HG03159 (cell line): Measurements from ENCODE around the gene XCL1.
"Not testable (repeated sequence)": the region's sequence is repeated elsewhere in the genome, so short reads cannot be mapped to it uniquely, and the experiment has no call there.

ENCODE experiments used
- ATAC-seq: cut with Tn5 transposase; IDR thresholded peaks from one replicate; pipeline ENCODE4 v1.9.1; 2021; ENCODE audit warnings: mild to moderate bottlenecking, moderate library complexity; ENCODE audit not compliant: unreplicated experiment

XCL1 gene

DNA sequence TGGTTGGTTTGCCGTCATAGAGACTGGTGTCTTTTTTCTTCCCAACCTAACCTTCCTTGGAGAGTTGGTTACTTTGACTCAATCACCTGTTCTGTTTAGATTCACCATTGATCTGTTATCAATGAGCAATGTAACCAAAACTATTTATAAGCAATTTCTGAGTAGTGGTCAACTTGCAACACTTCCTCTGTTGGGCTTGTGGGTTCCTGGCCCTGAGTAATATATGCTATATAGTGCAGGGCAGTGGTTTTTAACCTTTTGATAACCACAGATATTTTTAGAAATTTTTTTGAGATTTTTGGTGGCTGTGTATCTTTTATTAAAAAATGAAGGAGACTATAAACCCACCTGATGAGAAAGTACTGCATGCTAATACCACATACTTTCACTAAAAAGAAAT, 9.4 kb upstream of the XCL1 start:
- no peak for ATAC-seq

DNA sequence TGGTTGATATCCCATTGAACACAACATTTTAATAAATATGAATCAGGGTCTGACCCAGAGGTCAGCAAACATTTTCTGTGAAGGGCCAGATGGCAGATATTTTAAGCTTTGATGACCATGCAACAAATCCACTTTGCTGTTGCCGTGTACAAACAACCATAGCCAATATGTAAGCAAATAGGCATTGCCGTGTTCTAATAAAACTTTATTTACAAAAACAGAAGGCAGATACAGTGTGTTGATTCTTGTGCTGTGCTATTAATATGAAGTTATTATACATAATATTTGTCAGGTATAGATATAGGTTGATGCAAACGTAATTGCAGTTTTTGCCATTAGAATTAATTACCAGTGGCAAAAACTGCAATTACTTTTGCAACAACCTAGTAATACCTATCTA, 8.8 kb upstream of the XCL1 start:
- ATAC-seq, result no peak

DNA sequence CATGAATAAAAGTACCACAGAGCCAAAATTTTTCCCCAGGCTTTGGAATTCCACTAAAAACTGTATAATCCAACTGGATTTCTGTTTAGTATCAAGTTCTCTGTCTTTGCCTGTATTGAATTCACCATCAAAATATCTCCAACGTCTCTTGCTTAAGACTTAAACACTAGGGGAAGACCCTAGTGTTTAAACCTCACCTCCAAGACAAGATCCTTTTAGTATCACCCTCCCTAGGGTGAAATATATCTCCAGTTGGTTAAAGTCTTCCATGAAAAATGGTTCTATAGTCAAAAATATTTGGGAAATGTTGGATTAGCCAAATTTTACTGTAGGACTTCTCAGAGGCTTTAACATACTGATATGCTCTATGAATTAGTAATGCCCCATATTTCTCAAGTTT, 8.1 kb upstream of the XCL1 start:
- ATAC-seq, result no peak

DNA sequence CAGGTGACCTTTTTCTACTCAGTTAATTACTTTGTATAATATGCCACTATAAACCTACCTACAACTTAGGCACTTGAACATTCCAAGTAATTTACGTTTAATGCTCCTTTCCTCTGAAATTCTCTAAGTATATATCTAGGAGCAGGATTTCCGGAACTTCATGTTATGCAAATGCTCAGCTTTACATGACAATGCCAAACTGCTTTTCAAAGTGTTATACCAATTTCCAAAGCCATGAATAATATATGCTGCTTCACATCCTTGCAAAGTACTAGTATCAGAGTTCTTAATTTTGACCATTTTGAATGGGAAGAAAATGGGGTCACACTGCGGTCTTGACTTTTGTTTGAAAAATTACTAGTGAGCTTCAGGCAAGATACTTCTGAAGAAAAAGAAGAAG, 5.8 kb upstream of the XCL1 start:
- no peak for ATAC-seq

DNA sequence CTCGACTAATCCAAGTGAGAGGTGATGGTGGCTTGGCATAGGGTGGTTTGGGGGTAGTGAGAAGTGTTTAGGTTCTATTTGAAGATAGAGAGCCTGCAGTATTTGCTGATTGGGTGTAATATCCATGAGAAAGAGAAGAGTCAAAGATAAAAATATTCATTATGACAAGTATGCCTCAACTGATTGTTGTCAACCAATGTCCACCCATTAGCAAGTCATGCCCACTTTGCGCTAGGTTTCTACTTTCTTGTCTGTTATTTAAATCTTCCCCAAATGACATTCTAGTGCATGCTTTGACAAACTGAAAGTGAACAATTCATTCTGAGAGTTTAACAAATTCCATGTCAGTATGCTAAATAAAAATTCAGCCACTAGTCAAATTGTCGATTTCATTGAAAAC, 3.8 kb upstream of the XCL1 start:
- no peak for ATAC-seq

DNA sequence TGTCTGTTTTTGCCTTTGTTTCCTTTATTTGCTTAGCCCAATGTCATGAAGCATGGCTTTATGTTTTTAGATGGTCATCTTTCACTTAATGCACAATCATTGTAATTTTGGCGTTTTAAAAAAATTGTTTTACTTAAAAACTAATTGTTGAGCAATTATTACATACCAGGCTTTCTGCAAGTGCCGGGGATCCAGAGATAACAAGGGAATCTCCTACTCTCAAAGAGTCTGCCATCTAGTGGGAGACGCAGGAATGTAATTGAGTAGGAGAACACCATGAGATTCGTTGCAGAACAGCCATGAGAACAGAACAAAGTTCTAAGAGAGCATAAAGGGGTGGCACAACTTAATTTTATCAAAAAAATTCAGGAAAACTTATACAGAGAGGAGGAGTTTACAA, 2.2 kb upstream of the XCL1 start:
- ATAC-seq, result not testable (repeated sequence)

DNA sequence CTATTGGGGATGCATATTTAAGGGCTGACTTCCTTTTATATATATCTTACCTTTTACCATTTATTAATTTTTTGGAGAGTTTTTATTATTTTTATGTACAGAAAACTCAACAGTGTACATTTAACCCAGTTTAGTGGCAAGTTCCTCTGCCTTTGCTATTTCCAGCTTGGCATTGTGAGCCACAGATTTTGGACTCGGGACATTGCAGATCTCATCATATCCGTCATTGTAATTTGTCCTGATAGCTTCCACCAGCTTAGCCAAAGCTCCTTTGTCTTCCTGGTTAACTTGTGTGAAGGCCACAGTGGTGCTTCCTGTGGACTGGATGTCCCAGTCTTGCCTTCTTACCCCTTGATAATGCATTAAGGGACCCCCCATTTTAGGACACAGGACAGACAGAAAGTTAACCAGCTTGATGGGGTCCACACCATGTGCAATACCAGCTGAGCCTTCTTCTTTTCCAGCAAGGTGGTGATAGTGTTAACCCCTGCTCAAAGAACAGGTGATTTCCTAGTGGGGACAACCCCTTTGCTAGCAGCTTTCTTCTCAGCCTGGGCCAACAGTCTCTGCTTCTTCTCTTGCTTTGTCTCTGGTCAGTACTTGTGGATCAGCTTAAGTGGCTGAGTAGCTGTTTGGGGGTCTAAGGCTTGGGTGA, 2.3 kb downstream of the XCL1 start:
- not testable (repeated sequence) for ATAC-seq

DNA sequence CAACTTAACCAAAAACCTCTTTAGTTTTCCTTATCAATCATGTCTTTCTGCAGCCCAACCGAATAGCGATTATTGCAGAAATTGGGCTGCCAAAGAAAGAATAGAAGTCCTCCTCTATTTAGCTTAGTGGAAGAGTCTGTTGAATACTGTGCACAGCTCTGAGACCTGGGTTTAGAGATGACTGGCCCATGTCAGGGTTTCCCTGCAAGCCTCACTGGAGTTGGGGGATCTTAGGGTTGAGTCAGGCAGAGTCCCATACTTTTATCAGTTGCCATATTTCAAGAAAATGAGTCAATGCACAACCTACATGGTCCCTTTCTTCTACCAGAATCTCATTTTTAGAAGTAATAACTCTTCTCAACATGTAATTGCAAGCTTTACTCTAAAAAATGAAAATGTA, 3.9 kb downstream of the XCL1 start:
- ATAC-seq, result not testable (repeated sequence)

DNA sequence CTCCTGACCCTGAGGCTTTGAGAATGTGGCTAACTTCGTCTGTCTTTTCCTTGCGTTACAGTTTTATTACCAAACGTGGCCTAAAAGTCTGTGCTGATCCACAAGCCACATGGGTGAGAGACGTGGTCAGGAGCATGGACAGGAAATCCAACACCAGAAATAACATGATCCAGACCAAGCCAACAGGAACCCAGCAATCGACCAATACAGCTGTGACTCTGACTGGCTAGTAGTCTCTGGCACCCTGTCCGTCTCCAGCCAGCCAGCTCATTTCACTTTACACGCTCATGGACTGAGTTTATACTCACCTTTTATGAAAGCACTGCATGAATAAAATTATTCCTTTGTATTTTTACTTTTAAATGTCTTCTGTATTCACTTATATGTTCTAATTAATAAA, 4.6 kb downstream of the XCL1 start:
- ATAC-seq, result not testable (repeated sequence)

DNA sequence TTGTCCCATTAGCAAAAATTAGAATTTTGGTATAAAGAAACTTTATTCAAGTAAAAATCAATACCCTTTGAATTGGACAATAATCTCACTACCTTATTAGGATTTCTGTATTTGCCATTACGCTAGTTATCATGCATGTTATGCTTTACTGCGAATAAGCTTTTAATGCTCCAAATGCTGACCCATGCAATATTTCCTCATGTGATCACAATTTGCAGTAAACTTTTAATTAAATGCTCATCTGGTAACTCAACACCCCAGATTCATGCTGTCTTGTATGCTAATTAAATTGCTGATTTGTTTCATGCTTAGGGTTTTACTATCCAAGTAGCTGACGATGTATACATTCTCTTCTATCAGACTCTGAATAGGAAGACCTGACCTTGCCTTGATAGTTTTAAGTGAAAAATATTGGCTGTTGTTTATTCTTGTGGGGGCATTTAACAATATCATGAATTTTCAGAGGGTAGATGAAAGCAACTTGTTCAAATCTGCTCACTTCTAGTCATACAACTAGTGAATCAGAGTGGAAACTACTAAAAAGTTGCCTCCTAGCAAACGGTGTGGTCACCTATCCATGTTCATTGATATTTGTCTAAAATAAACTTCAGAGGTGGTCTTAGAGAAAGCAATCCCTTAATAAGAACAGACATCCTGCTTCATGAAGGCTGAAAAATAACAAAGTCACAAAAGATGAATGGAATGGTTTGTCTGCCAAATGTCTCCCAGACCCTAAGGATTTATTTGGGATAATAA, 5.6 kb downstream of the XCL1 start:
- no peak for ATAC-seq

DNA sequence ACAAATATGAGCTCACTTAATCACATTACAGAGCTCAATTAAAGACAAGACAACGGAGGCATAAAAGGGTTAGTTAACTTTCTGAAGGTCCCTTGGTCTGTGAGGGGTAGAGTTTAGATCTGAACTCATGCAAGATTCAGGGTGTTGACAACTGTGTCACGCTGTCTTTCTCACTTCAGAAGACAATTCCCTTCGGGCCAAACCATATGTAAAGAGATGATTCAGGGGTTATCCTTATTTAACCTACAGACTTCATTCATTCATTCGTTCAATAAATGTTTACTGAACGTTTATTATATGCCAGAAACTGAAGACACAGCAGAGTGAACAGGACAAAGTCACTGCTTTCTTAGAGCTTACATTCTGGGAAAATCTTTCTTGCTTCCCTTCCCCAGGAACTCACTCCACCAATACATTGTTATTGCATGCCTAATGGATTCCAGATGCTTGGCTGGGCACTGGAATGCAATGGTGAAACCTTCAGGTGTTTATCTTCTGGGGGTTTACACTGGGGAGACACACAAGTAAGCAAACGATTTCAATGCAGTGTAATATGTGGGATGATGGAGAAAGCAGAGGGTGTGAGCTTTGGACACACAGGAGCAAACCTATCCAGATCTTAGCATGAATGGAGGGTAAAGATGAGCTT, 6.4 kb downstream of the XCL1 start:
- no peak for ATAC-seq

DNA sequence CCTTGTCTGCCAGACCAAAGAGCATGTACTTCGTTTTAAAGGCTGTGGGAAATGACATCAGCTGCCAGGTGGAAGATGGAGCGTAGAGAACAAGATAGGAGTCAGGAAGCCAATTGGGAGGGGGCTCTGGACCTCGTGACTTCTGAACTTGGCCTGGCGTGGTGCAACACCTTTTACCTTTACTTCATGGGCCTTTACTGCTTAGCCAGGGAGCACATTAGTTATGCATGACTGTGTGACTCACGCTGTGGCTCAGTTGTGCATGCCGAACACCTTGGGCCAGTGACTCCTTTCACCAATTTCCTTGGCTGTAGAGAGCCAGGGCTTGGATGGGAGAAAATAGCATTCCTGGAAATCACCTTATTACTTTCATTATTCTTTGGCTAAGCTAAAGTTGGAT, 7.2 kb downstream of the XCL1 start:
- no peak for ATAC-seq

DNA sequence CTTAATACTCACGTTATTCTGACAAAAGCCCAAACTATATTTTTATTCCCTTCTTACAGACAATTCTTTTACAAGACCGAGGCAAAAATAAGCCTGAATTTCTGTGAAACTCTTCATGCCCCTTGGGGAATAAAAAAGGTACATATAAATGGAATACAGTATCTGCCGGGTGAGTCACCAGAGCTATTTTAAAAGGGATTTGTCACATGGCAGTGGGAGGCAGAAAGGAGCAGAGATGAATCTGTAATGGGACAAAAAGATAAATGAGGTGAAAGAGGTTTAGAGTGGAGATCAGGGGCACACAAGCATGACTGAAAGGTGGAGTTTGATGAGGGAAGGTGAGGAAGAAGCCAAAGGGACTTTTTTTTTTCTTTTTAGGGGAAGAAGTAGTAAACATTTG, 8.8 kb downstream of the XCL1 start:
- ATAC-seq, result no peak

DNA sequence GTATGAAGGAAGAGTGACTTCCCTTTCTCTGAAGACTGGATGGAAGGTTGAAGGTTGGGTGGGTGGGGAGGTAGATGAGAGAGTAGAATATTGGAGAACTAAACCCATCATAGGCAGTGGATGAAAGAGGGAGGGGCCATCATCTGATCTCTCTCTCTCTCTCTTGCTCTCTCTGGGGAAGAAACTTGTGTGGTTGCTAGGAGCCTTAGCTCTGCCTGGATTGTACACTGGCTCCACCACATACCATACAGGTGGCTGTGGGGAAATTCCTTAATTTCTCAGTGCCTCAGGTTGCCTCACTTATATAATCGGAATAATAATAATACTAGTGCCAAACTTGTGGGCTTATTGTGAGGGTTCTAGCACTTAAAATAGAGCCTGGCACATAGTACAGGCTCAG, 9.5 kb downstream of the XCL1 start:
- ATAC-seq, result no peak

DNA sequence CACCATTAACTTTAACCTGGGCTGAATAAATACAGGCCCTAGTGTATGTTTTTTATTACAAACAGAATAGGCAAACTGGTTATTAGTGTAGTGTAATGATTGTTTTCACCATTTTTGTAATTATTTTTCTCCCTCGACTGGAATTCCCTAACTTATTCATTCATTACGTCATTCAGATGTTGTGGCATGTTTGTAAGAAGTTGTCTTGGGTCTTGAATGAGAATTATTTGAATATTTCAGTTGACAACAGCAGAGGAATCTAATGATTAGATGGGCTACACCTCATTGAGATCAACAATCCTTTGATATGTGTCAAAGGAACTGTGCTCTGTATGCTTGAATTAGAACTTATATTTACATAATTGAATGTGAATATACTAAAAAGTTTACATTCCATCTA, 12.8 kb downstream of the XCL1 start:
- ATAC-seq, result no peak

DNA sequence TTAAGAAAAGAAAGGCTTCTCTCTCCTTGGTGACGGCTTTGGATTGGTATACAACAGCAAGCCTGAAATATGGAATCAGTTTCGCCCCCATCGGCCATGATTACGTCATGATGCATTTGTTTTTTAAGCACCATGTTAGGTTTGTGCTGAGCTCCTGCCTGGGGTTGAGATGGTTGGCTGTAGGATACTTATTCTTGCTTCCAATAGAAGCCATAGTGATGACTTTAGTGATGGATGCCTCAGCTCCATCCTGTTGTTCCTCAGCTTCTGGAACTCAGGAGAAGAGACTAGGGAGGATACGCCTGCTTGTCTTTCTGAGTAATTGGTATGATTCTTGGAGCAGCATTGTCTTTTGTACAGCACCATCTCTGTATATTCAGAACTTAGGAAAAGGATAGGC, 14.7 kb downstream of the XCL1 start:
- ATAC-seq, result no peak

DNA sequence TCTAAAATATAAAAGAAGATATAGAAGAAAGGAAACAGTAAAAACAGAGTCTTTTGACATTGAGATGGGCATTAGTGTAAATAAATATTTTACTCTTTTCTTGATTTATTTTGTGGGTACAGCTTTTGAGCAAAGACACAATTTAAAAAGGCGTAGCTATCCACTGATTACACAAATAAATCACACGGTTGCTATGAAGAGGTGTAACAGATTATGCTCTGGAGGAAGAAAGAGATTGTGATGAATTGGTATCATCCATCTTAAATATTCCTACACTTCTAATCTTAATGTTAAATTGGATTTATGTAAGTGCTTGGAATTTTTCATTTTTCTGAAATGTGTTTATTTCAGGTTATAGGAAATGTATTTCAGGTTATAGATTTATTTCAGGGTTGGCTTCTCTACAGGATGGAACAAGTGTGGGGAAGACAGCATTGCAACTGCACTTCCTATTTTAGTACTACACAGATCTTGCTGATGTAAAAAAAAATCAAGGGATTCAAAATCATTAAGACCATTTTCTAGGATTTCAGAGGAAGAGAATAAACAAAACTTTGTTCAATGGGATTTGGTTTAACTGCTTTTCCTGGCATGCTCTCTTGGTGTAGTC, 15.3 kb downstream of the XCL1 start:
- ATAC-seq, result no peak

DNA sequence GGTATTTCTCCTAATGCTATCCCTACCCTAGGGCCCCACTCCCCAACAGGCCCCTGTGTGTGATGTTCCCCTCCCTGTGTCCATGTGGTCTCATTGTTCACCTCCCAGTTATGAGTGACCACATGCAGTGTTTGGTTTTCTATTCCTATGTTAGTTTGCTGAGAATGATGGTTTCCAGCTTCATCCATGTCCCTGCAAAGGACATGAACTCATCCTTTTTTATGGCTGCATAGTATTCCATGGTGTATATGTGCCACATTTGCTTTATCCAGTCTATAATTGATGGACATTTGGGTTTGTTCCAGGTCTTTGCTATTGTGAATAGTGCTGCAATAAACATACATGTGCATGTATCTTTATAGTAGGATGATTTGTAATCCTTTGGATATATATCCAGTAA, 19.0 kb downstream of the XCL1 start:
- not testable (repeated sequence) for ATAC-seq

DNA sequence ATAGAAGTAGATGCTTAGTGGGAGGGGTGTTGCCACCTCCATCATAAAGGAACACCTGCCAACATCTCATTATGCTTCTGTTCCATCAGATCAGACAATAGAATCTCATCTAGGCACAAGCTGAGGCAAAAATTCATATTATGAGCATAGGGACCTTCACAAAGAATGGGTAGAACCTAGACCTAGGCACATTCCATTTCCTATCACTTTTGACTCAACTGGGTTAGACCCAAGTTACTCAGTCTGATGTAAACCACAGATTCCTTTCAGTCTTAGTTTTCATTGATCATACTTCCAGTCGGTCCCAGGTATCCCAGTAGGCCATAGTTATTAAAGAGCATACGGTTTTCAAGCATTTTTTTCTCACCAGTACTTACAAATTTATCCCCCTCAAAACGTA, 21.7 kb downstream of the XCL1 start:
- ATAC-seq, result no peak

DNA sequence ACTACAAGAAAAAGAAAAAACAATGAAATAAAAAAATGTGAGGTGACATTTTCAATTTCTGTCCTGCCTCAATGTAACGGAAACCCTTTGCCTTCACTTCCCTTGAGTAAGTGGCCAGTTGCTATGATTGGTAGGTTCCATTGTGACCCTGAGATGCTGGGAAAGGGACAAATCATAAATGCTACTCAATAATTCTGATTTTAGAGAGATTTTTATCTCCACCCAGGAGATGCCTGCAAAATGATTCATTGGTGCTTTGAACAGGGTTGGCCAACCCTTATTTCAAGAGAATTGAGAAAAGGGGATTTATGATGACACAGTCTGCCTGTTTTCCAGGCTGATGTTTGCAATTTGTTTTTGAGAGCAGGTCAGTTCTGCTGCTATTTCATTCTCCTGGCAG, 22.5 kb downstream of the XCL1 start:
- ATAC-seq, result no peak

DNA sequence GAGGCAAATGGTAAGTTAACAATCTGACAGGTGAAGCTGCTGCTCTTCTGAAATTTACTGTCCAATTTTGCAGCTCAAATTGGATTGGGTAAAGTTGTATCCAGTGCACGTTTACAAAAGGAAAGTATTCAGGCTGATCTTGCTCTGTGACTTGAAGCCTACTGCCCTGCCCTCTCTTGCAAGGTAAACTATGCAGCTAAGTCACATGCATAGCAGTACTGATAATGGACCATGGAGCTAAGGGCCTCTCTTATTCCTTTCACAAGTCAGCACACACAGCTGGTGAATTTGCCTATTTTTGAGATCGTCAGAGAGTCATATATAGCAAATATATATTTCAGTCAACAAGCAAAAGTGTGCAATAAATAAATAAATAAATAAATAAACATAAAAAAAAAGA, 23.2 kb downstream of the XCL1 start:
- ATAC-seq, result no peak

DNA sequence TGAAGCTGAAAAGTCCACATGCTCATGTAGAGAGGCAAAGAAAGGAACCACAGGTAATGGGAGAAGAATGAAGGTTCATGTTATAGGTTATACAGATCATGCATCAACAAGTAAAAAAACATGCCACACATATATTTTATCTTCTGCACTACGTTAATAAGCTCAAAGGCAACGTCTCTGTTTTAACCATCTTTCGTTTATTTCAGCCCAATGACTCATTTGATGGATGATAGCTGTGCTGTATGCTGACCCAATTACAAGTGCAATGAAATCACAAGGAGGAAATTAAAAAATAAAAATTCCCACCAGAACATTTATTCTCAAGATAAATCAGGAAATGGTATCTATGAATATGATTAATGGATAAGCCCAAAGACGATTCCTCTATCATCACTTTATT, 24.6 kb downstream of the XCL1 start:
- no peak for ATAC-seq
